Esophagus muscularis mucosa (tissue), 4 donors: ENCODE measurements around the gene ADGRB3.

Experiments used
- EP300 ChIP-seq: sonication (generic); formaldehyde crosslinking; IDR thresholded peaks from one replicate; pipeline ENCODE4 v1.6.1; 2017; ENCODE audit warnings: antibody characterized with exemption
- POLR2A ChIP-seq: fragments of 450-650 bp; IDR thresholded peaks from one replicate; pipeline ENCODE4 v1.6.1; 2017; ENCODE audit warnings: antibody characterized with exemption, moderate library complexity, mild to moderate bottlenecking, low read depth
- POLR2AphosphoS5 ChIP-seq, 2 donors: sonication (generic); formaldehyde crosslinking; IDR thresholded peaks; one replicate each; pipeline ENCODE4 v1.6.1; 2017; ENCODE audit warnings: antibody characterized with exemption in 2 of 2
- TF ChIP-seq, protein P1 (sequence below), 3 experiments: fragments of 200-600 bp in 2 of 3; fragments of 450-650 bp in 1 of 3; sonication (generic) in 2 of 3; IDR thresholded peaks; one replicate each; pipeline ENCODE4 v1.5.1; 2017 to 2019; ENCODE audit warnings: antibody characterized with exemption in 3 of 3, mild to moderate bottlenecking in 2 of 3, moderate library complexity in 1 of 3

DNA sequence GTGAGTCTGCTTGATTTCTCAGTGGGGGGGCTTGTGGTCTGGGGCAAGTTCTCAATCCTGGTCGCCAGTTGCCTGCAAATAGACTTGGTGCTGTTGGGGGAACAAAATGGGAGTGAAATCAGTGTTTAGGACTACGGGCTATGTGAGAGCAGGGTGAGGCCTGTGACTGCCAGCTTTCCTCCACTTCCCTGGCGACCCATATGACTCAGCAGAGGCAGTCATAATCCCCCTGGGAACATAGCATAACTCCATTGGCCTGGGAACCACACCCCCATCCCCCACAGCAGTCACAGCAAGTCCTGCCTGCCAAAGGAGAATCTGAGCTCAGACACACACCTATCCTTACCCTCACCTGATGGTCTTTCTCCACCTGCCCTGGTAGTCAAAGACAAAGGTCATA lies 773.8 kb downstream of the ADGRB3 start:
- TF ChIP-seq POLR2AphosphoS5 (IDR thresholded peaks at IDR 0.05) (no peak), POLR2A (no peak), EP300 (no peak)
- TF ChIP-seq, protein P1, sequence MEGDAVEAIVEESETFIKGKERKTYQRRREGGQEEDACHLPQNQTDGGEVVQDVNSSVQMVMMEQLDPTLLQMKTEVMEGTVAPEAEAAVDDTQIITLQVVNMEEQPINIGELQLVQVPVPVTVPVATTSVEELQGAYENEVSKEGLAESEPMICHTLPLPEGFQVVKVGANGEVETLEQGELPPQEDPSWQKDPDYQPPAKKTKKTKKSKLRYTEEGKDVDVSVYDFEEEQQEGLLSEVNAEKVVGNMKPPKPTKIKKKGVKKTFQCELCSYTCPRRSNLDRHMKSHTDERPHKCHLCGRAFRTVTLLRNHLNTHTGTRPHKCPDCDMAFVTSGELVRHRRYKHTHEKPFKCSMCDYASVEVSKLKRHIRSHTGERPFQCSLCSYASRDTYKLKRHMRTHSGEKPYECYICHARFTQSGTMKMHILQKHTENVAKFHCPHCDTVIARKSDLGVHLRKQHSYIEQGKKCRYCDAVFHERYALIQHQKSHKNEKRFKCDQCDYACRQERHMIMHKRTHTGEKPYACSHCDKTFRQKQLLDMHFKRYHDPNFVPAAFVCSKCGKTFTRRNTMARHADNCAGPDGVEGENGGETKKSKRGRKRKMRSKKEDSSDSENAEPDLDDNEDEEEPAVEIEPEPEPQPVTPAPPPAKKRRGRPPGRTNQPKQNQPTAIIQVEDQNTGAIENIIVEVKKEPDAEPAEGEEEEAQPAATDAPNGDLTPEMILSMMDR (IDR thresholded peaks at IDR 0.05) = no peak
